ENCODE data around the gene NETO2.
"Not testable (repeated sequence)": the region's sequence is repeated elsewhere in the genome, so short reads cannot be mapped to it uniquely, and the experiment has no call there.

The NETO2 gene

GRCh38 chr16:47132308-47132707, 11.4 kb downstream of the NETO2 start:
- DNase-seq = no peak

GRCh38 chr16:47129755-47130435, 13.8 kb downstream of the NETO2 start:
- DNase-seq = no peak

GRCh38 chr16:47127541-47127940, 16.2 kb downstream of the NETO2 start:
- no peak for DNase-seq

GRCh38 chr16:47125757-47126156, 18.0 kb downstream of the NETO2 start:
- DNase-seq = no peak

- DNase-seq = peak; percentile 17
Observed at GRCh38 chr16:47113130-47113529, 30.6 kb downstream of the NETO2 start.

- DNase-seq = no peak
Observed at GRCh38 chr16:47110939-47111338, 32.8 kb downstream of the NETO2 start.

- peak; percentile 16 for DNase-seq
Observed at GRCh38 chr16:47109361-47109760, 34.4 kb downstream of the NETO2 start.

- DNase-seq = not testable (repeated sequence)
Observed at GRCh38 chr16:47102921-47103320, 40.8 kb downstream of the NETO2 start.

- peak; percentile 42 for DNase-seq
Observed at GRCh38 chr16:47097154-47097553, 46.6 kb downstream of the NETO2 start.

- peak; percentile 56 for DNase-seq
Observed at GRCh38 chr16:47096297-47096696, 47.4 kb downstream of the NETO2 start.

GRCh38 chr16:47084198-47084597, 59.5 kb downstream of the NETO2 start:
- DNase-seq = no peak

GRCh38 chr16:47082099-47082865, 61.5 kb downstream of the NETO2 start:
- DNase-seq = no peak

GRCh38 chr16:47081115-47081514, 62.6 kb downstream of the NETO2 start:
- DNase-seq = no peak

- no peak for DNase-seq
Observed at GRCh38 chr16:47079860-47080259, 63.9 kb downstream of the NETO2 start.

GRCh38 chr16:47073223-47074155, 70.3 kb downstream of the NETO2 start:
- DNase-seq = no peak

- no peak for DNase-seq
Observed at GRCh38 chr16:47072158-47072557, 71.6 kb downstream of the NETO2 start.

GRCh38 chr16:47069841-47070584, 73.7 kb downstream of the NETO2 start:
- DNase-seq = no peak

- DNase-seq = peak; percentile 10
Observed at GRCh38 chr16:47069313-47069712, 74.4 kb downstream of the NETO2 start.

- DNase-seq = no peak
Observed at GRCh38 chr16:47067203-47067602, 76.5 kb downstream of the NETO2 start.

GRCh38 chr16:47065766-47066688, 77.7 kb downstream of the NETO2 start:
- DNase-seq = no peak

- no peak for DNase-seq
Observed at GRCh38 chr16:47064775-47065174, 79.0 kb downstream of the NETO2 start.

Measured in activated CD4-positive, alpha-beta T cell treated with anti-CD3 and anti-CD28 coated beads, Interleukin-10, Interleukin-2, amounts not matched to agents 100 ng/mL and 50 ng/mL, durations not matched to agents 16 hours and 8 hours (primary cell).